Measurements from ENCODE around the gene MED27. TPM values are rescaled to one million over a fixed set of nuclear protein-coding genes. Genes with fewer than 3 reads are reported as not detected.

MED27 gene
- total and polyA plus RNA-seq, 2 of the 8 experiments (the other 6 are each of a cell fraction or from before 2014, with no cell fraction given) = 29.9 to 56.5 TPM

DNA sequence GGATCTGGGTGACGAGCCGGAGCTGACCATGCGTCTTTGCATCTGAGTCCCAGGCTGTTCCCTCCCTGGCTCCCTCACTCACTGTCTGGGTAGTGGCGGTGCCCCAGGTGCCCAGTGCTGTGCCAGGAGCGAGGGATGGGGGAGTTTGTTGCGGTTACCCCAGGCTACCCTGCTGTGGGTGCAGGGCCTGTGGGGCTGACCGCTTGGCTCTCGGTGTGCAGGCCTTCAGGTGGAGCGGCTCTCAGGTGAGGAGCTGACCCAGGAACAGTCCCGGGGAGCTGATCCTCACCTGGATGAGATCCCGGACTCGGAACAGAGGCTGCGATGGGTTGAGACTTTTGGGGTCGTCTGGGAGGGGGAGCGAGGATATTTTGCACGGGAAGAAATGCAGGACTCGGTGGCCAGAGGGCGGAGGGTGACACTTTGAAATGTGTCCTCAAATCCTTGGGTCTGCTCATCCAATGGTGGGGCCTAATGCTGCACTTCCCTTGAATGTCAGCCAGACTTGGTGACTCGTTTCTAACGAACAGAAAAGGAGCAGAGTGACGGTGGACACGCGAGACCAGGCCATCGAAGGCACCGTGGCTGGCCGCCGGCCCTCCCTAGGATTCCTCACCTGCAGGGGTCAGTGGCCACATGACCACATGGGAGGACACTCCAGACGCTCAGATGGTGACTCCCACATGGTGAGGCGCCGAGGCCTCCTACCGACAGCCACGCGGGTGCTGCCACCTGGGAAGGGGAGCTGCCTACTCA is 235.5 kb downstream of the MED27 start:
- Histone ChIP-seq H3K79me2 (ENCODE audit: control insufficient read depth in 1 of 2, insufficient read depth in 2 of 2, low read length in 2 of 2) (no peaks in the 10 kb centered on the region), H4K20me1 (replicated peaks in 1 of 2; ENCODE audit: control insufficient read depth in 1 of 2, insufficient read depth in 2 of 2, low read length in 2 of 2) (peaks cover 0 to 5% of the 10 kb centered on the region in 2 experiments), H4K8ac (ENCODE audit: extremely low read depth, insufficient read depth, low read length) (peak overlapping the region; percentile 83), H3K79me1 (ENCODE audit: low read depth, low read length) (no peaks in the 10 kb centered on the region), H2BK12ac (ENCODE audit: low read depth, low read length) (no peak overlapping the region), H3K23ac (ENCODE audit: insufficient read length) (no peak overlapping the region), H3K36me3 (ENCODE audit: control insufficient read depth in 2 of 4, insufficient read depth in 4 of 4, low read length in 3 of 4) (no peaks in the 10 kb centered on the region), H3K56ac (replicated peaks; ENCODE audit: insufficient read length, low read depth, low read length) (no peak overlapping the region), H2BK5ac (ENCODE audit: low read depth, low read length) (no peak overlapping the region), H3K4me3 (ENCODE audit: extremely low read depth in 1 of 4, insufficient read depth in 2 of 4, low read depth in 3 of 4, low read length in 4 of 4) (no peak overlapping the region), H3K9ac (replicated peaks in 1 of 4; ENCODE audit: extremely low read depth in 1 of 4, low read depth in 3 of 4, low read length in 3 of 4) (no peak overlapping the region), H2BK15ac (ENCODE audit: low read length) (0 out of 2 replicates have a peak overlapping the region, but pooled peaks have one; percentile 29), H3K23me2 (ENCODE audit: low read depth, low read length) (peaks cover 5% of the 10 kb centered on the region; the same call in 1 of the 2 replicates), H3K4ac (replicated peaks; ENCODE audit: insufficient read length, low read depth, low read length) (no peak overlapping the region), H2BK120ac (replicated peaks; ENCODE audit: low read depth, low read length) (no peak overlapping the region), H3K4me1 (replicated peaks in 1 of 4; ENCODE audit: control insufficient read depth in 3 of 4, insufficient read depth in 4 of 4, low read length in 3 of 4) (no peaks in the 10 kb centered on the region; a peak in 2 of 7 replicates), H3K27me3 (replicated peaks in 1 of 4; ENCODE audit: control insufficient read depth in 3 of 4, extremely low read depth in 1 of 4, insufficient read depth in 3 of 4, low read length in 3 of 4) (no peaks in the 10 kb centered on the region), H3K14ac (ENCODE audit: insufficient read length) (no peak overlapping the region), H3K27ac (ENCODE audit: low read depth, low read length) (no peak overlapping the region), H2AK5ac (ENCODE audit: low read depth, low read length) (no peak overlapping the region), H4K5ac (ENCODE audit: insufficient read length, low read depth, low read length) (no peak overlapping the region), H3K9me3 (ENCODE audit: insufficient read depth in 2 of 2, low read depth in 1 of 2, low read length in 1 of 2) (no peaks in the 10 kb centered on the region), H3K4me2 (ENCODE audit: insufficient read depth in 1 of 2, low read depth in 2 of 2, low read length in 2 of 2) (no peak overlapping the region), H4K91ac (replicated peaks; ENCODE audit: insufficient read length, low read length) (no peak overlapping the region), H2AFZ (ENCODE audit: low read length) (no peak overlapping the region), H3K18ac (ENCODE audit: extremely low read depth, low read length) (no peak overlapping the region), H2BK20ac (ENCODE audit: low read length) (no peak overlapping the region)
- 95% methylated on average over 33 of the region's 33 CpGs; no CpG with 5 or more reads in 1 of the 2 experiments for WGBS, 2 experiments (ENCODE audit: extremely low coverage in 1 of 2, insufficient coverage in 1 of 2, insufficient read length in 1 of 2, insufficient replicate concordance in 2 of 2, low coverage in 1 of 2, low lambda C conversion rate in 2 of 2, missing lambda C conversion rate in 1 of 2)
- FAIRE-seq (no peak), DNase-seq (ENCODE audit: low read depth in 1 of 2, low spot score in 2 of 2) (no peak)
- no peak for TF ChIP-seq KDM1A (IDR thresholded peaks at IDR 0.05; ENCODE audit: borderline replicate concordance, low read length)
- TF ChIP-seq NRF1 (IDR thresholded peaks at IDR 0.05; ENCODE audit: low read depth, low read length) = no peak
- ChIA-PET POLR2A (ENCODE audit: partially characterized antibody) (interaction anchor here (0.5 to 0.6 kb wide), 2 partner anchors 1065 to 1153 kb away, joined by 3 read pairs; no protein-coding TSS in a partner anchor), CTCF (ENCODE audit: partially characterized antibody) (interaction anchor here (1.0 kb wide), 1 partner anchor 79 kb away, joined by 3 read pairs; no protein-coding TSS in a partner anchor)
